Keratinocyte (primary cell): ENCODE results near the gene ANKRD49.

Experiments
- EZH2 ChIP-seq: IDR thresholded peaks from one replicate; pipeline ENCODE4 v1.6.1; 2012; ENCODE audit warnings: inconsistent platforms, mild to moderate bottlenecking, low read length, moderate library complexity
- TF ChIP-seq, protein P1 (sequence below), 3 experiments: IDR thresholded peaks in 1 of 3; conservative IDR thresholded peaks in 1 of 3; optimal IDR thresholded peaks in 1 of 3; 2 replicates in 2 of 3; 3 replicates in 1 of 3; pipeline versions ENCODE3 to v1.5.1; 2011; ENCODE audit warnings: low read length in 3 of 3, mild to moderate bottlenecking in 3 of 3, moderate library complexity in 2 of 3, control low read depth in 1 of 3, inconsistent platforms in 1 of 3; ENCODE audit not compliant: insufficient read depth in 2 of 3; ENCODE audit errors: extremely low read depth in 1 of 3

DNA sequence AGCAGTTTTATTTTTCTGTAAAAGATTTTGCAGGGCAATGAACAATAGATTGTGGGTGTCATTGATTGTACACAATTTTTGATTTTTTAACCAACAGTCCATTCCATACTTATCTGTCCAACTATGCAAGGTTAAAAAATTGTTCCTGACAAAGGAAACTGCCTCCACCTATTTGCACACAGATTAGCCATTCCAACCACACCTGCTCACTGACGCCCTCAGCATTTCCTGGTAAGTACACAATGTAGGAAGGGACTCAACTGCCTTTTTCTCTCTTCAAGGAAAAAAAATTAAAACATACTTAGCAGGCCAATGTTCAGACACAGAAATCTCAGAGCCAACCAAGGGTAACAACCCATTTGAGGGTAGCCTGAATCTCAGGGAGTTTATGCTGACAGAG, 45.6 kb downstream of the ANKRD49 start:
- TF ChIP-seq, protein P1, sequence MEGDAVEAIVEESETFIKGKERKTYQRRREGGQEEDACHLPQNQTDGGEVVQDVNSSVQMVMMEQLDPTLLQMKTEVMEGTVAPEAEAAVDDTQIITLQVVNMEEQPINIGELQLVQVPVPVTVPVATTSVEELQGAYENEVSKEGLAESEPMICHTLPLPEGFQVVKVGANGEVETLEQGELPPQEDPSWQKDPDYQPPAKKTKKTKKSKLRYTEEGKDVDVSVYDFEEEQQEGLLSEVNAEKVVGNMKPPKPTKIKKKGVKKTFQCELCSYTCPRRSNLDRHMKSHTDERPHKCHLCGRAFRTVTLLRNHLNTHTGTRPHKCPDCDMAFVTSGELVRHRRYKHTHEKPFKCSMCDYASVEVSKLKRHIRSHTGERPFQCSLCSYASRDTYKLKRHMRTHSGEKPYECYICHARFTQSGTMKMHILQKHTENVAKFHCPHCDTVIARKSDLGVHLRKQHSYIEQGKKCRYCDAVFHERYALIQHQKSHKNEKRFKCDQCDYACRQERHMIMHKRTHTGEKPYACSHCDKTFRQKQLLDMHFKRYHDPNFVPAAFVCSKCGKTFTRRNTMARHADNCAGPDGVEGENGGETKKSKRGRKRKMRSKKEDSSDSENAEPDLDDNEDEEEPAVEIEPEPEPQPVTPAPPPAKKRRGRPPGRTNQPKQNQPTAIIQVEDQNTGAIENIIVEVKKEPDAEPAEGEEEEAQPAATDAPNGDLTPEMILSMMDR (optimal IDR thresholded peaks at IDR 0.05 in 1 of 3, IDR thresholded peaks at IDR 0.05 in 1 of 3, conservative IDR thresholded peaks at IDR 0.05 in 1 of 3; ENCODE audit: extremely low read depth in 1 of 3, insufficient read depth in 2 of 3, low read length in 3 of 3) = peak in 1 of 3 experiments; percentile 7
- TF ChIP-seq EZH2 = no peak
